A673 (cell line): Measurements from ENCODE around the gene METTL8.

ENCODE experiments used
- CTCF ChIP-seq: fragments of 300-800, 200-600 bp; sonication (generic); conservative IDR thresholded peaks from 2 replicates; pipeline ENCODE4 v1.5.1; 2017; ENCODE audit warnings: low read depth, mild to moderate bottlenecking, antibody characterized with exemption, low read length, moderate library complexity, mixed read lengths
- EZH2 ChIP-seq: fragments of 200-600 bp; sonication (generic); IDR thresholded peaks from 2 replicates; pipeline ENCODE4 v1.6.1; 2017; ENCODE audit warnings: borderline replicate concordance, low read depth, mild to moderate bottlenecking, mixed read lengths, antibody characterized with exemption, low read length; ENCODE audit not compliant: poor library complexity, severe bottlenecking

DNA sequence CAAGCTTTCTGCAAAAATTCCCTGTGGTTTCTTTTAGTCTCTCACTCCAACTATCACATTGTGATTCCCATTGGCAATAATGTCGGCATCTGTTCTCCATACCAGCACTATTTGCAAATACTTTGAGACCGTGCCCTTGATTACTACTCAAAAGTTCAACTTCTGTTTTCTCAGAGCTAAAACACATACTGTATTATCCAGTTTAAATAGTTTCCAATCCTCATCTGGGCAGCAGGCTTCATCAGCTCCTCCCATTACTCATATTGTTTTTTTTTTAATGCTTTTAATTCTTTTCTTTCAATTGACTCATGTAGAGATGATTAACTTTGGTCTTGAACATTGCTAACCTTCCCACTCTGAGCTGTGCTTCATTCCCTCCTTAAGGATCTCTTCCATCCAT lies 135.8 kb downstream of the METTL8 start:
- TF ChIP-seq CTCF, result no peak
- TF ChIP-seq EZH2, result no peak
